ENCODE results near the gene SFXN2.

- TF ChIP-seq, protein P1, sequence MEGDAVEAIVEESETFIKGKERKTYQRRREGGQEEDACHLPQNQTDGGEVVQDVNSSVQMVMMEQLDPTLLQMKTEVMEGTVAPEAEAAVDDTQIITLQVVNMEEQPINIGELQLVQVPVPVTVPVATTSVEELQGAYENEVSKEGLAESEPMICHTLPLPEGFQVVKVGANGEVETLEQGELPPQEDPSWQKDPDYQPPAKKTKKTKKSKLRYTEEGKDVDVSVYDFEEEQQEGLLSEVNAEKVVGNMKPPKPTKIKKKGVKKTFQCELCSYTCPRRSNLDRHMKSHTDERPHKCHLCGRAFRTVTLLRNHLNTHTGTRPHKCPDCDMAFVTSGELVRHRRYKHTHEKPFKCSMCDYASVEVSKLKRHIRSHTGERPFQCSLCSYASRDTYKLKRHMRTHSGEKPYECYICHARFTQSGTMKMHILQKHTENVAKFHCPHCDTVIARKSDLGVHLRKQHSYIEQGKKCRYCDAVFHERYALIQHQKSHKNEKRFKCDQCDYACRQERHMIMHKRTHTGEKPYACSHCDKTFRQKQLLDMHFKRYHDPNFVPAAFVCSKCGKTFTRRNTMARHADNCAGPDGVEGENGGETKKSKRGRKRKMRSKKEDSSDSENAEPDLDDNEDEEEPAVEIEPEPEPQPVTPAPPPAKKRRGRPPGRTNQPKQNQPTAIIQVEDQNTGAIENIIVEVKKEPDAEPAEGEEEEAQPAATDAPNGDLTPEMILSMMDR (IDR thresholded peaks at IDR 0.05; ENCODE audit: low read depth, low read length, poor library complexity, severe bottlenecking): no peak
- TF ChIP-seq EZH2phosphoT487 (IDR thresholded peaks at IDR 0.05; ENCODE audit: borderline replicate concordance, low read length): no peak
These were observed 50.9 kb downstream of the SFXN2 start for GRCh38 chr10:102765336-102765735.
